GM21723 (cell line): ENCODE results near the gene ZNF672.
"Not testable (repeated sequence)": the region's sequence is repeated elsewhere in the genome, so short reads cannot be mapped to it uniquely, and the experiment has no call there.

Source experiments
- ATAC-seq: cut with Tn5 transposase; IDR thresholded peaks from one replicate; pipeline ENCODE4 v1.9.1; 2021; ENCODE audit warnings: mild to moderate bottlenecking, moderate library complexity; ENCODE audit not compliant: unreplicated experiment

The ZNF672 gene

DNA sequence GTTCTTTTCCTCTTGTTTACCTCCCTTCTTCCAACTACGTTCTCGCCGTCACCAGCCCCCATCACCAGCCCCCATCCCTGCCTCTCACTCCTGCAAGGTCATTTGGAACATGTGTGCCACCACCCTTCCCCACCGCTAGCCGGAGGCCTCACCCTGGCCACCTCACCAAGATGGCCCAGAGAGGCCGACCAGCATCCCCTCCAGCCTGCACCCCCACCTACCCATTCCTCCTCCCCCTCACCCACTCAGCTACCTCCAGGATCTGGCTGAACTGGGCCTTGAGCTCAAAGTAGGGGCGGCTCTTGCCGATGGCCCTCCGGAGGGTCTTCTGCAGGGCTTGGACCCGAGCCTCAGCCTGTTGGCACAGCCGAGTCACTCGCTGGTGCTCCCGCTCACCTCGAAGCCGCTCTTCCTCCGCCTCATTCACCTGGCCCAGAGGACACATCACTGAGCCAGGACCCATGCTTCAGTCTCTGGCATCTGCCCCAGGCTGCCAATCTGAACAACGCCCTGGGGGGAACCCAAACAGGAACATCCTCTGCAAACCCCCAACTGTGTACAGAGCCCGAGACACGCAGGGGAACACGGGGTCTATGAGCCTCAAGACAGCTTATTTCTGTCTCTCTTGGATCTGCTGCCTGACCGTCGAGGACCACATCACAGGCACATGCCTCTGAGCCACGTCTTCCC is 25.1 kb upstream of the ZNF672 start:
- no peak for ATAC-seq

DNA sequence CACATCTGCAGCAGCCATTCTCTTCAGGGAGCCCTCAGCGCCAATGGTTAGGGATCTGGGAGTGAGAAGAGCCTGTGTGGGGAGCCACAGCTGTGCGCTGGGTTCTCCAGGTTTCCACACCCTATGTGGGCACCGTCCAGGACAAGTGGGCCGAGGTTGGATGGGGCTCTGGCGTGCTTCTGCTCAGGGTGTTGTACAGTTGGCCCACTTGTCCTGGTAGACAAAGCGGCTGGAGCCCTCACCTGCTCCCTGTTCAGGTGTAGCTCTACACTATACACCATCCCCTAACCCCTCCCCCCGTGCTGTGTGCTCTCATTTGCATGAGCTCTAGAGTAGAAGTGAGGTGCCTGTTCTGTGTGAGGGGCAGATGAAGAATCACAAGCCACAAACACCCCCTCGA is 24.5 kb upstream of the ZNF672 start:
- no peak for ATAC-seq

DNA sequence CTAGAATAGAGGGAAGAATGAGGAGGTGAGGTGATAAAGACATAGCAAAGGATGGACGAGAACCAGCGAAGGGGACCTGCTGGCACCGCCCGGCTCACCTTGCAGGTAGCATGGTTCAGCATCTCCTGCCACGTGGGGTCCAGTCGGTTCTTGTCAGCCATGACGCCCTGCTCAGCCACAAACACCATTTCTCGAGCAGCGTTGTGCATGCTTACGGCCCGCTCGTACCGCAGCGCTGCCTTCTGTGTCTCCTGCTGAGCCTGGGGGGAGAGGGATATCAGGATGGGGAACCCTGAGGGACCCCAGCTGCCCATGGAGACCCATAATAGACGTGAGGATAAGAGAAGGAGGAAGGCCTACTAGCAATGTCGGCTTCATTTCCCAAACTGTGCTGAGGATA is 23.7 kb upstream of the ZNF672 start:
- no peak for ATAC-seq

DNA sequence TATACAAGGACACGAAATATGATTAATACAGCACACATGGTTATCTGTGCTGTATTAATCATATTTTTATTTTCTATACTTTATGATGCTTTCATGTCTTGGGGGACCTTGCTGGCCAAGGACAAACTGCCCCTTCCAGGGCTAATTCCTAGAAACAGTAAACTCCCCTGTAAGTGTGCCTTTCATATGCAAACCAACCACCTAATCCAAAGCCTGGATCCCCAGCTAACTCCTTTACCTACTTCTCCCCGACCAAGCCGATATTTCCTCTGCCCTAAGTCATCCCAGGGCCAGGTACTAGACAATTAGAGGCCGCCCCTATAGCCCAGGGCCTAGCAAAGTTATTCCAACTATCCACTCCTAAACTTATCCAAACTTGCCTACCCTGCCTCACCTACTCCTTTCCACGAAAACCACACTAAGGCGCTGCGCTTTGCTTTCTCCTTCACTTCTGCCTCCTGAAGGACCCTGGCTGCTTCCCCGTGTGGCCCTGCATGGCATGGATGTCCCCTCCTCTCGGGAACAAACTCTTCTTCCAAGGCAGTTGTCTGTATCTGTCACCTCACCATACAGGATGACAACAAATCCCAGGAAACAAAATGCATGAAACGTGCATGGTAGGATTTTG is 22.5 kb upstream of the ZNF672 start:
- no peak for ATAC-seq

DNA sequence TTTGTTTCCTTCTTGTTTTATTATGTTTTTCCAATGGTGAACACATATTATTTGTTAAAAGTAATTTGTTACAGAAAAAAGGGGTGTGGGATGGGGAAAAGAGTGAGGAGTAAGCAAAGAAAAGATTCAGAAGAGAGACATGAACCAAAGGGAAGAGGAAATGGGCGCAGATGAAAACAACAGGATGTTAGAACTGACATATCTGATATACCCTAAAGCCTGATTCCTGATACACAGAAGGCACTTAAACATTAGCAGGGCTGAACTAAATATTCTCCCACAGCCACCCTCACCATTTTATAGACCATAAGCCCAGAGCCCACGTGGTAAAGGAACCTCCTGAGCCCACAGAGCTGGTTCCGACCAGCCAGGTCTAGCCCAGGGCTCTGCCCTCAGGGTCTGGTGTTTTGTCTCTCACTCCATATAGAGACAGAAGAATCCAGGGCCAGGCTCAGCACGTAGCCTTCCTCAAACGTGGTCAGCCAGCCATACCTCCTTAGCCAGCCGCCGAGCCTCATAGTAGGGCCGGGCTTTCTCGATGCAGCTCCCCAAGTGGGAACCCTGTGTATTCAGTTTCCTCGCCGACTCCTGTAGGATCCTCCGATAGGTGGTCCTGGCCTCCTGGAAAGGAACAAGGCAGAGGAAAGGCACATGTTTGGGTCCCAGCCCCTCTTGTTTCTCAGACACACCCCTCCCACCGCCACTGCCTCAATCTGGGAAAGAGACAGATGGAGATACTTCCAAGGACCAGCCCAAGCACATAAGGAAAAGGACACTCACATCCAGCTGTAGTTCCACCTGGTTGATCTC is 21.8 kb upstream of the ZNF672 start:
- no peak for ATAC-seq

DNA sequence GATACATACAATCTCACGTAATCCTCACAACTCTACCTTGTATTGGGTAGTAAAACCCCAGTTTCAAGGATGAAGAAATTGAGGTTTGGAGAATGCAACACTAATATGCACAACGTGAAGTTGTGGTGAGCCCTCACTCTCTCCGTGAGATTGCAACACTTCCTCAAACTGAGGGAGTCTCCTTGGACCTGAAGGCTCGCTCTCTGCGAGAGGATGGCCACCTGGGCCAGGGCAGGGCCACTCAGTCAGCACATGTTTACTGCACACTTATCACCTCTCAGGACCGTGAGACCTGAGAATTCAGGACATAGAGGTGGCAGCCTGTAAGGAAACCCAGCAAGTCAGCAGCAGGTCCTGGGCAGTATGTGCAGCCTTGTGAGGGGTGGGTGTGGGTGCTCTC is 21.0 kb upstream of the ZNF672 start:
- no peak for ATAC-seq

DNA sequence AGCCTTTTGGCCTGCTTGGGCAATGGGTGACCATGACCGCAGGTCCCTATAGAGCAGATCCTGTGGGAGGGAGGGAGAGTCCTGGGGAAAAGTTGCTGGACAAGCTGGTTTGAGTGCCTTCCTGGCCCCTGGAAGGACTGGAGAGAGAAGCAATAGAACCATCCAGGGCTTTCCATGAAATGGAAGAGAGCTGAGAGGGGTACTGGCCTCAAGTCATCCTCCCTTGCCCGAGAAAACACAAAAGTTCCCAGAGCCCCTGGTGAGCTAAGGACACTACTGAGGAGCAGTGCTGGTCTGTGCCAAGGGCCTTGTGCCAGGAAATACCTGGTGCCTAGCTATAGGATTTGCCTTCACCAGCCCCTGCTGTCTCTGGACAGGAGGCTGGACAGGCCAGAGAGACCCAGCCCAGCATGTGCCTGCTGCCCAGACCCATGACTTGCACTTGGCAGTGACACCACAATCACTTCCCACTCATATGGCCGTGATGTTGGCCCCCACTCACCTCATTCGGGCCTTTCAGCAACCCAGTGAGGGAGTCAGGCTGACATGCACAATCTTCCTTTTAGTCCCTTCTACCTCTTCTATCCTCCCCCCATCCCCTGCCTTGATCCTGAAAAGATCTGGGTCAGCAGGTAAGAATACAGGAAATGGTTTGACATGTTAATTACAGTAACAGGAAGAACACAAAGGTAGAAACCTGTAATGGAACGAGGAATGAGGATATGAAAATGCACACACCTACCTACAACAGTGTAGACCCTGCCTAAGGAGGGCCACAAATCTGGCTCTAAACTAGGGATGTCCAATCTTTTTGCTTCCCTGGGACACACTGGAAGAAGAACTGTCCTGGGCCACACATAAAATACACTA is 19.3 kb upstream of the ZNF672 start:
- no peak for ATAC-seq

DNA sequence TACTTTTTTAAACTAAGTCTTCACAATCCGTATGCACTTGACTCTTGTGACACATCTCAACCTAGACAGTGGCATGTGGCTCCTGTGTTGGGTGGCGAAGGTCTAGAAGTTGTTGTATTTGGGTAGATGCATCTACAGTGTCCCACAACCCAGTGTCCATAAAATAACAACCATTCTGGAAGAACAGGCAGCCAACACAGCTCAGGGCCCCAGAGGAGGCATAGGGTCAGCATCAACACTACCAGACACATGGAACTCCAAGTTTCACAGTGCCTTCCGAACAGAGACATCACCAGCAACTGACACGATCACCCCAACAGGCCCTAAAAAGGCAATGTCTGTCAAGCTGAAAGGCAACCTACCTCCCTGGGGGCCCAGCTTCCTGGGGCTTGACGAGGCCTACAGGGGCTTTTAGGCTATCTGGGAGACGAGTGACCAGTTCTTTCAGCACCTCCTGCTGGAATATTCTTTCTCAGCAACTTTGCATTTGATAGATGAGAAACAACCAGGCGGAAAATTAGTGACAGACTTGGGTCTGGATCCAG is 17.9 kb upstream of the ZNF672 start:
- no peak for ATAC-seq

DNA sequence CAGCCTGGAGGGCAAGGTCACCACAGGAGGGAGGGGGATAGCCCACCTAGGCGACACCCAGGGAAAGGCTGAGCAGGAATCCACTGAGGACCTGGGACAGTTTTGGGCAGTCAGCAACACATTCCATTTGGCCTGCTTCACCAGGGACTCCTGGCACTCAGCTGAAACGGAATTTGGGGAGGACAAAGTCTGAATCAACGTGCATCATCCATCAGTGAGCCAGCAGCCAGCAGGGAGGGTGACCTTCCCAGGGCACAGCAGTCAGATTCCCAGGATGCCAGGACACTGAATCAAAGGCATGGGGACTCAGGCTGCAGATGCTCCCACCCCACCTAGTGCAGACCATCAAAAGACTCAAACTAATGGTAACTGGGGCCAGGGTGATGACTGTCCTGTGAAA is 16.9 kb upstream of the ZNF672 start:
- ATAC-seq: no peak

DNA sequence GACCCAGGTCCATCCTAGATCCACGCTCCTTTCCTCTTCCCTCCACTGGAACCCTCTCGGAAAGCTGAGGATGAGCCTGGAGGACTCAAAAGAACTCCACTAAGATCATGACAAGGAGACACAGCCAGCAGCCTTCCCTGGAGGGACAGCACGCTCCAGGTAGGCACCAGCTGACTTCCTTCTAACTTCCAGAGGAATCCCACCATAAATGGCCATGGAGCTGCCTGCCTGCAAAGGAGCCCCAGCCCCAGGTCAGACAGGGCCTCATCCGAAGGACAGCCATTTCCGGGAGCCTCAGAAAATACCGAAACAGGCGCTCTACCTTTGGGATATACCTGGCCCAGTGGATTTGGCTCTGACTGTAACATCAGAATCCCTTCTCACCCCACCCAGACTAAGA is 16.4 kb upstream of the ZNF672 start:
- no peak for ATAC-seq

DNA sequence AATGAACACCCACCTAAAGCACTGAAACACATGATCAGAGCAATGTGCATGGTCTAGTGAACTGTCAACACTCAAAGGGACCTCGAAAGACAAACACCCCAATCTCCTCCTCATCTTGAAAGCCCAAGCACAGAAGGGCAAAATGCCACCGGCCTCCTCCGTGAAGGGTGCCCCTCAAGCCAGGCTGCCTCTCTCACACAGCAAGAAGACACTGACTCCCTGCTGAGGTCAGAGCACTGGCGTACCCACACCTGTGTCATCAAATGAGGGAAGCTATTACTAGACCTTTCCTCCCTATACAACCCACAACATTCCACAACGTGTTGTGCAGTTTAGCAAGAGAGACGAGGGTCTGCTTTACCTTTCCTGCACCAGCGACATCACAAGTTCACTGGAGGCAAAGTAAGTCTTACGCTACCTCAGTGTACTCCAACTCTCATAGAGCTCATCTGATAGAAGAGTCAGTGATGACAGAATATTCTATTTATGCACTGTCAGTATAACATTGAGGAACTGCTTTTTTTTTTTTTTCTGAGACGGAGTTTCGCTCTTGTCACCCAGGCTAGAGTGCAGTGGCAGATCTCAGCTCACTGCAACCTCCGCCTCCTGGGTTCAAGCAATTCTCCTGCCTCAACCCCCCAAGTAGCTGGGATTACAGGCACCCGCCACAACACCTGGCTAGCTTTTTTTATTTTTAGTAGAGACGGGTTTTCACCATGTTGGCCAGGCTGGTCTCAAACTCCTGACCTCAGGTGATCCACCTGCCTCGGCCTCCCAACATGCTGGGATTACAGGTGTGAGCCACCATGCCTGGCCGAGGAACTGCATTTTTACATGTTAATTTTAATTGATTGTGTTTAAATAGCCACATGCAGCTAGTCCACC is 15.6 kb upstream of the ZNF672 start:
- ATAC-seq: no peak

DNA sequence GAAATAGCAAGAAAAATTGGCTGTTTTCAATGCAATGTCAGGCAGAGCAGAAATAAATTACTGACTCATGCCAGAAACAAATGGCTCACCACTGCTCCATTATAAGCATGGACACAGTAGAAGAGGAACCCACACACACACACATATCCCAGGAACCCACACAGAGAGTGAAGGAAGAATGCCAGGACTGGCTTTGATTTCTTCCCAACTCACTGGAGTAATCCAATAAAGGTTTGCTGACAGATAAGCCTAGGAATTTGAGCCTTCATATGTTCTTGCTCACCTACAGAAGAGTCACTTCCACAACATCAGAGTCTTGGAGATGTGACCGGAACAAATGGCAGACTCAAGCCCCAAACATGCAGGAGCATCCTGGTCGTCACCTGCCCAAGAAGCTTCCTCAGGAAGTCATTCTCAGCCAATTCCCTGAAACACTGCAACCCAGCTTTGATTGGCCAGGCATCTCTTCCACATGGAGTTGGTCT is 14.5 kb upstream of the ZNF672 start:
- no peak for ATAC-seq

DNA sequence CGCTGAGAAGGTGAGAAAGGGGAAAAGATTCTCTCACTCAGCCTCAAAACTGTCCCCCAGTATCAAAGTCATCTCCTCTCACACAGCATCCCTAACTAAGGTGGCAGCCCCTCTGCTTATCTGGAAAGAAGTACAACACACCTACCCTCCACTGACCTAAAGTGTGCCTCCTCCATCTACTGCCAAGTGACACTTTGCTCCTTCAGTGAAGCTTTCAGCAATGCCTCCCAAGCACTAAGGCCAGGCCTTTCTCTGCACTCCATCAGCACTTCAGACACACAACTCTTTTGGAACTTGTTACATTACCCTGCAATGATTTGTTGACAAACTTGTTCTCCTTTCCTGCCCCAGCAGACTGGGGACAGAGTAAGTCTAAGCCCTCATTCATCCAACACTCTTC is 13.7 kb upstream of the ZNF672 start:
- ATAC-seq: no peak

DNA sequence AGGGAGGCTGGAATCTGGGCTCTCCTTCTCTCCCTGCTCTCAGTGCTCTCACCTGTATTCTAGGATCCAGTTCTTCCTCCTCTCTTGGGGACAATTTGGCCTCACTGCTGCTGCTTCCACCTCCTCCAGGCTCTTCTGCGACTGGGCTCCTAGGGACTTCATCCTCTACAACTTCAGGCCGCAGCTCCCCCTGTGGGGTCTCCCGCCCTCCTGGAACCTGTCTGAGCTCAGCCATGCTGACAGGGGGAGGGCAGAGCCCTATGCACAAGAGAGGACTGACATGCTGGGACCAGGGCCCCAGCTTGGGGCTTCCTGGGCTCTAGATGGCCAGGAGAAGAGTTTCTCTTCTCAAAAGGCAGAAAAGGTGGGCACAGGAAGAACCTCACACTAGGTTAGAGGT is 13.3 kb upstream of the ZNF672 start:
- ATAC-seq: no peak

DNA sequence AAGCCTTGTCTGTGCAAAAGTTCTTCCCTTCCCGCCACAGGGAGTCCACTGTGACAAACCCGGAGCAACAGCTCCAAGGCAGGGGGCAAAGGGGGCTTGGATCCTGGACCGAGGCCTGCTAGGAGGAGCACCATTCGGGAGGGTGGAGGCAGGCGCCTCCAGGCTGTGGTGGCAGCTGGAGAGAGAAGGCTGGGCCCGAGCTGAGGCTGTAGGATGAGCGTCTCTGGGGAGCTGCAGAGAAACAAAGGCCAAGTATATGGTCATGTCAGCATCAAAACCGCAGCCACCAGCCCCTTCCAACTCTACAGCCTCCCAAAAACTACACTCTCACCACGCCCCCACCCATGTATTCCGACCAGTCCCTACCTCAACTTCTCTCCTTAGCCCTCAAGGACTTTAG is 12.9 kb upstream of the ZNF672 start:
- no peak for ATAC-seq

DNA sequence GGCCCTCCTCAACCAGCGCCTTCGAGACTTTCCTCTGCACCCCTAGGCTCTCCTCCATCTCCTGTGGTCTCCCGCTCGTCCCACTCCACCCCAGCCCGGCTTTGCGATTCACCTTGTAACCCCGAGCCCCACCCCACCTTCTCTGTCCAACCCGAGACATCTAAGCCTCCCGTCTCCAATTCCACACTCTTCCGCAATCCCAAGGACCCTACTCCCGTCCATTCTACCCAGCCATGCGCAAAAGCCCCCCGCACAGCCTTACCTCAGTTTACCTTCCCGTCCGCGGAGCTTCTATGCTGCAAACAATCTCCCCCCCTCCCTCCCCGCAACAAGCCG is 12.5 kb upstream of the ZNF672 start:
- peak; percentile 11 for ATAC-seq

DNA sequence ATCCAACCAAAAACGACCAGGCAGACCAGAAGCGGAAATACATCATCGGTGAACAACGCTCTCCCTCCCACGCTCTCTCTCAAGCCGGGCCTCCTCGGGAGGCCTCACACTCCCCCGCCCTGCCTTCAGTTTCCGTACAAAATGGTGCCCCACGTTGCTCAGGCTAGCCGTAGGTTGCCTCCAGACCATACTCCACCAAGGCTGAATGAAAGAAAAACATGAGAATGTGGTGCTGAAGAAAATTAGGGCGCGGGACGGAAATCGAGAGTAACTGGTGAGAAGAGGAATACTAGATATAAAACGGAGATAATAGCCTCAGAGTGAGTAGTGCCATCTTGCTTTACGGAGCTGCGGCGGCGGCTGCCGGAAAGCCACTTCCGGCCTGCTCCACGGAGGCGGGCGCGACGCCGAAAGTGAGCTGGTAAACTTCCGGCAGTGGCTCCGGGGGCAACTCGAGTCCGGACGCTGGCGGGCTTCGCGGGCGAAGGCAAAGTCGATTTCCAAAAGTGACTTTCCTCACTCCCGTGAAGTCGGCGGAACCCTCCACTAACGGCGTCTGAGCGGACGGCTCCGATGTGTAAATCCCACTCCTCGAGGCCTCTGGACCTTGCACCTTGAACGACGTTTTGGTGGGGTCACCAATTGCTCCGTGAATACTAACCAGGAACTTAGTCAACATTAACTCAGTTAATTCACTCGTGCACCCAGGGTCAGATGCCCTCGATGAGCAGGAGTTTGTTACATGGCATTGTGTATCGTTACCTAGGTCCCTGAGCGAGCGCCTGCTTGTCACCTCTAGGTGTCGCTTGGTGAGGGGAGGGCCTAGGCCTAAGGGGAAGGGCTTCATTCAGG is 11.9 kb upstream of the ZNF672 start, which contains the start of gene SH3BP5L:
SH3BP5L (minus strand) TSS at position 7 of the 852 bp plus-strand sequence. CDS start 980 bp downstream, outside the sequence.
- peak; percentile 93 for ATAC-seq

DNA sequence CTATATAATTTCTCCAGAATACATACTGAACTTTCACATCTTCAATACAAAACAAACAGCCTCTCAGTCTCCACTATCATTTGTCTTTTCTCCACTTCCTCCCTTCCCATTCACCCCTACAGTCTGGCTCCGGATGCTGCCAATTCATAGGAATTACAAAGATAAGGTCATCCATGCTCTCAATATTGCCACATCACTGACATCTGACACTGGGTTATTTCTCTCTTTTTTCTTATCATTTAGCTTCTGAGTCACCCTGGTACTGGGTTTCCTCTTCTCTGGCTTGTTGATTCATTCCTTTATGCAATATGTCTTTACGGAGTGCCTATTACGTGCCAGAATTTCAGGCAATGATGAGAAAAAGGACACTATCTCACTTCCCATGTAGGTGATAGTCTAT is 9.2 kb upstream of the ZNF672 start:
- no peak for ATAC-seq

DNA sequence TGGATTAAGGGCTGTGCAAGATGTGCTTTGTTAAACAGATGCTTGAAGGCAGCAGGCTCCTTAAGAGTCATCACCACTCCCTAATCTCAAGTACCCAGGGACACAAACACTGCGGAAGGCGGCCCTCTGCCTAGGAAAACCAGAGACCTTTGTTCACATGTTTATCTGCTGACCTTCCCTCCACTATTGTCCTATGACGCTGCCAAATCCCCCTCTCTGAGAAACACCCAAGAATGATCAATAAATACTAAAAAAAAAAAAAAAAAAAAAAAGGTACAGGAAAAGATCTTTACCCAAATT is 7.4 kb upstream of the ZNF672 start:
- ATAC-seq: not testable (repeated sequence)
